Adipose tissue (tissue), 3 donors: ENCODE data around the gene BIN1. TPM values are rescaled to one million over a fixed set of nuclear protein-coding genes. Genes with fewer than 3 reads are reported as not detected.

ENCODE experiments used
- H3K27ac ChIP-seq: one replicate; pipeline ENCODE4 v1.5.1; 2013; ENCODE audit warnings: low read depth, low read length
- WGBS, 3 donors: extraction: QIAGEN DNeasy Blood & Tissue Kit; methylation state at CpG; one replicate each; pipeline ENCODE4 v1.1.7; 2013; 5-methylcytosine and 5-hydroxymethylcytosine counted together
- polyA plus RNA-seq, 3 donors: library from polyadenylated mRNA; stranded (reverse); fragments of 200-250 nt; gene quantifications; one replicate each; pipeline ENCODE4 v1.2.3, GENCODE V29; 2013
- donor health status: healthy with polysubstance abuse.
- donor health status: Bipolar disorder and iron deficiency.
- donor health status: healthy.

BIN1 gene
- polyA plus RNA-seq, 3 donors: 20.9 to 94.1 (median 78.8) TPM

DNA sequence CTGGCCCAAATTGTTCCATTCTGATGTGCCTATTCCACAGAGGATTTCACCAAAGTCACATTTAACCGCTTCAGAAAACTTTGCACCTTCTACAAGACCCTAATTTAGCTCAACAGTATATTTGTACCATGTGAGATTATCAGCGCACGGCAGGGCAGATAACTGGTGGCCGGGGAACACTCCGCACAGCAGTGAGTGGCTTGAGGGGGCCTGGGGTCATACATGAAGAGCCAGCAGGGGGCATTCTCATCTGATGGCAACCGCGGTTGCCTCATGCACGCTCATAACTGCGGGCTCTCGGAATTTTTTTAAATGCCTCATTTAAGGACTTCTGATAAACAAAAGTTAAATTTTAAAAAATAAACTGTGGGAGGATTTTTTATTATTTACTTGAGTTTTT lies 84.1 kb downstream of the BIN1 start:
- 96 to 97% (median 96%) methylated on average over 10 of the region's 10 CpGs for WGBS, 3 donors
- no peak overlapping the region for H3K27ac ChIP-seq

DNA sequence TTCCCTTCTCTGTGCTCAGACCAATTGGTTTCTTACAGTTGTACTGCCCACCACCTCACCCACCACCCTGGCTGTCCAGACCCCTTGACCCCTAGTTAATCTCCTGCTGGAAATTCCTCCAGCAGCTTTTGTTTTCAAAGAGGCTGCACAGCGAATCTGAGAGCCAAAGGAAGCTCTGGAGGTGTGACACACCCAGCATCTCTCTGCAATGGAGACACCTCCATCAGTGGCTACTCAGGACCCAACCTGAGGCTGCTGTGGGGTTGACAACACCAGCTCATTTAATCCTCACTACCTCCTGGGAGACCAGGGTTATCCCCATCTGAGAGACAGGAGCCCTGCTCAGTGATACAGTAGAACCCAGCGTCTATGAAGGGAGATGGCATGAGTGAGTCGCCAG lies 86.4 kb downstream of the BIN1 start:
- 66 to 79% (median 78%) methylated on average over 3 of the region's 3 CpGs for WGBS, 3 donors
- H3K27ac ChIP-seq: no peak overlapping the region

DNA sequence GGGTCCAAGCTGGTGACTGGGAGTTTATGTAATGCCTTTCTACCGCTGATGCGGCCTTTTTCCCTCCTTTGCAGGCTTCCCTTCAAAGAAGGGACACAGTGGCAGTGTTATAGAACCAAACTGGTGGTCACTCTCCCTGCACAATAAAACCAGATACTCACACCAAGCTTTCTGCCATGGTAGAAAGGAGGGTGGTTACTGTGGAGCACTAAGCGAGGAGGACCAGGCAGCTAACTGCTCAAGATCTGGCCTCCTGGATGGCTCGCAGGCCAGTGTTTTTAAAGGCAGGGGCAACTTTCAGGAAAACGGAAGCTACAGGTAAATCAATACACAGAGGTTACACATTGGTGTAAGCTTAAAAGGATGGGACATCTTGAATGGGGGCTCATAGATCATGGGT lies 89.4 kb downstream of the BIN1 start:
- H3K27ac ChIP-seq: no peak overlapping the region
- WGBS, 3 donors: 89 to 96% (median 95%) methylated on average over 5 of the region's 5 CpGs

DNA sequence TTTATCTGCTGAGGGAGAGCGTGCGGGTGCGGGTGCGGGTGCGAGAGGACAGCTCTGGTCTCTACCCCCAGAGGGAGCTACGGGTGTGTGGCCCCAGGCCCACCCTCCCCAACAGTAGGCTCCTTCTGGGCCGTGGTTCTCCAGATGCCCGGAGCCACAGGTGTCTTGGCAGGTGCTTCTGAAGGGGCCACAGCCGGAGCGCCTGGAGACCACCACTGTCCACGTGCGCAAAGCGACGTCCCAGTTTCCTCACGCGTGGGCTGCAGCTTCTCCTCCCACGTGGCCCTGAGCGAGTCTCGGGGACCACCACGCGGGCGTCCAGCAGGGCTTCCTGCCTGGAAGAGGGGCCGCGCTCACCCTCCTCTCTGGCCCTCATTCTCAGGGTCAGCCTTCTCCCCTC lies 90.6 kb downstream of the BIN1 start:
- 91 to 96% (median 96%) methylated on average over 24 of the region's 24 CpGs for WGBS, 3 donors
- H3K27ac ChIP-seq: no peak overlapping the region

DNA sequence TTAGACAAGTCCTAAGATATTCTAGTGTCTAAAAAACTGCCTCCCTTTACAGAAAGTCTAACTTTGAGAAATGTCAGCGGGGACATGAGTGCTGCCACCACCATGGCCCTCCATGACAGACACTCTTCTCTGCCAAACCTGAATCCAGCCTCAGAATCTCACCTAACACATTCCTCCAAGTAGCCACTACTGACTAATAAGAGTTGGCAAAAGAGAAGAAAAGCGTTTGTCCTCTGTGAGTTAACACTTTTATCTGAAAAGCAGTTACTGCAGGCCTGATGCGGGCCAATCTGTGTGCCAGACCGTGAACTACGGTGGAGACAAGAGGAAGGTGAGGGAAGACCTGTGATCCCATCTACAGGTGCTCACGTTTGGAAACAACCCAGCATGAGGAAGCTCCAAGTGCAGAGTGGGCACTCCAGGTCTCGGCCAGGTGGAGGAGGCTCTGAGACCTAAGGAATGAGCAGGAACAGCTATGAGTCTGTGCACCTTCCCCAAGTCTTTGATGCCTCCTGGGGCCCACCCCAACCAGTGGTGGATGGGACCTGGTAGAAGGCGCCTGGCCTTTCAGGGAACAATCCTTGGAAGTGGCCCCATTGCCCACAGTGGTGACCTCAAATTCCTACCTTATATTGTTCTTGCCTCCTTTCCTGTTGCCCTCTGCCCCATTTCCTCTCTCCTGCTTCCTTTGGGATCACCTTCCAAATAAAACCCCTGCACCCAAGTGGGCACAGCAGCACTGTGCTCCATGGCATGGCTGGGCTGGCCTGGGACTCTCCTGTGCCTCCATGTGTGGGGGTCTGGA lies 91.6 kb downstream of the BIN1 start:
- no peak overlapping the region for H3K27ac ChIP-seq
- WGBS, 3 donors: 84 to 92% (median 91%) methylated on average over 8 of the region's 8 CpGs

DNA sequence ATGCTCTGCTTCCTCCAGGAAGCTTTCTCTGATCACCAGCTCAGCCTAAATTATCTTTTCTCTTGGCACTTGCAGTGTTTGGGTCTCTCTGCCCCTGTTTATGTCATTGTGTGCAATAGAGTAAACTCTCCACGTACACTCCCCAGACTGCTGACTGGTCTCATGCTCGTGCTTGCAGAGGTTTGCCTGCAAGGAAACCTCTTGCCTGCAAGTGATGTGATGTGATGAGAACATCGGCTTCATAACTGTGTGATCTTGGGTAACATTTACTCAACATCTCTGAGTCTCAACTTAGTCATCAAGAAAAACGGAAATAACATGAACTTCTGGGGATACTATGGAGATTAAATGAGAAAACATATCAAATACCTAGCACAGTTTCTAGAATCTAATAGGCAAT lies 92.3 kb downstream of the BIN1 start:
- WGBS, 3 donors: 67 to 76% (median 76%) methylated on average over 4 of the region's 4 CpGs
- no peak overlapping the region for H3K27ac ChIP-seq

DNA sequence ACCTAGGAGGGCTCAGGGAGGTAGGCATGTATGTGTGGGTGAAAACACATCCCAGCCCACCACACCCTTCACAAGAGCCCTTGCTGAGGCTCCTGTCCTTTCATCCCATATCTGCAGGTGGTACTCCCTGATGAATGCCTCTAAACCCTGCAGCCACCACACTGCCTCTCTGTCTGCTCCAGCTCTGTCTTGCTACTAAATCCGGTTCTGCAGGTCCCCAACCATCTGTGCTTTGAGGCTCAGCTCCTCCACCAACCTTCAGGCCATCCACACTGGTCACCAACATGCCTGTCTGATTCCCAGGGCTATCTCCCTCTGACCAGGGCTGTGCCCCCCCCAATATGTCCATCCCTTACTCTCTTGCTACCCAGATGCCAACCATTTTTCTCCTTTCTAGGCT lies 92.7 kb downstream of the BIN1 start:
- no peak overlapping the region for H3K27ac ChIP-seq
- WGBS, 3 donors: 57 to 88% (median 84%) methylated on average over 1 of the region's 1 CpG

DNA sequence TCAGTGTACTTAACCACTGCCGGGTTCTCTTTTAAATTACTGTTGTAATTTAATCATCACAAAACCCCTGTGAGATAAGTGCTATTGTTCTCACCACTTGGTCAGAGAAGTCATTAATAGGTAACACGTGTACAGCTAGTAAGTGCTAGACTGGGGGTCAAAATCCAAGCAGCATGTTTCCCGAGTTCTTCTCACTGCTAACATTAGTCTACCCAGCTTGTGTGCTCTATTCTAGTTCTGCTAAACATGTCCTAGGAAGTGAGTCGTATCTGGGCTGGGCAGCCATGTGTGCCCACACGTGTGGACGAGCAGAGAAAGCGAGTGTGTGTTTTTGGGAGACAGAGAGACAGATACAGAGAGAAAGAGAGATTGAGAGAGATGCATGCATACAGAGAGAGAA lies 94.1 kb downstream of the BIN1 start:
- WGBS, 3 donors: 48 to 76% (median 66%) methylated on average over 7 of the region's 7 CpGs
- no peak overlapping the region for H3K27ac ChIP-seq

DNA sequence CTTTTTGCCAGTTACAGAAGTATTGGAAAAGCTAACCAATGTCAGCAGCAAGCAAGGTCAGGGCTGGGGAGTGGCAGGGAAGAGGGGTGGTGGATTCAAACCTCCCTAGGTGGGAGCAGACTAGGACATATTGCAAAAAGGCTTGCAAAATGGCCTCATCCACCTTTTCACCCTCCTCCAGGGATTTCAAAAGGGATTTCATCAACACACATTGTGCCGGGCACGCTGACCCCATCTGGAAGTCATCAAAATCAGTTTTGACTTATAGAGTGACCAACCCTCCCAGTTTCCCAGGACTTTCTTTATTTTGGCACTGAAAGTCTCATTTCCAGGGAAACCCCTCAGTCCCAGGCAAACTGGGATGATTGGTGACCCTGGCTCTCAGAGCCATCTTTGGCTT lies 94.7 kb downstream of the BIN1 start:
- WGBS, 3 donors: 47 to 64% (median 54%) methylated on average over 2 of the region's 2 CpGs
- H3K27ac ChIP-seq: no peak overlapping the region

DNA sequence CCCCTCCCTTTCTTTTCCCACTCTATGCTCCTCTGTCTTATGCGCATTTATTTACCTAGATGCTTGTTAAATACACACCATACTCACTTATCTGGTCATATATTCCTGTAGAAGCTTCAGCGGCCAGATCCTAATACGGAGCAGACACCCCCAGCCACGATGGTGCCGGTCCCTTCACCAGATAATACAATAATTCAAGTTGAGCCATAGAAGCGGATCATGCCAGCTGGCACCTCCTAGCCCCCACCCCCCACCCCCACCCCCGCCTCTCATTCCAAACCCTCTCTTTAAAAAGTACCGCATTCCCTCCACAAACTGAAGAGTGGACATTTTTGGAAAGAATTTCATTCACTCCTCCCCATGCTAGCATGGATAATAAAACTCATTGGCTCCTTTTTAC lies 95.2 kb downstream of the BIN1 start:
- H3K27ac ChIP-seq: no peak overlapping the region
- 62 to 77% (median 66%) methylated on average over 8 of the region's 8 CpGs for WGBS, 3 donors

DNA sequence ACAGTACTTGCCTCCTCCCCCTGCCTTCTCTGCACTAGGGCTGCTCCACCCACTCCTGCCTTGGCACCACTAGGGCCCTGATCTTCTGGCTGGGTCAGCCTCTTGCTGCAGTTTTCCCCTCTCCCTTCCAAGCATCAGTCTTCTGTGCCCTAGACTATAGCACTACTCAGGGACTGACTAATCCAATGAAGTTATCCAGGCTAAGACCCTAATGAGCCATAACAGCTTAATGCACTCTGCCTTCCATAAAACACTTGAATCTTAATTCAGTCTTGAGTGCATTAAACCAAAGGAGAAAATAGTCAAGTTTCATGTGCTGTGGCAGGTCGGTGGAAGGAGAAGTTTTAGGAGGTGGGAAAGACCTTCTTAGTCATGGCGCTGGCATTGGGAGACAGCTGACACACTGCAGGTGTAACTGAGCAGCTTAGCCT lies 95.7 kb downstream of the BIN1 start:
- no peak overlapping the region for H3K27ac ChIP-seq
- 45 to 84% (median 58%) methylated on average over 2 of the region's 2 CpGs for WGBS, 3 donors

DNA sequence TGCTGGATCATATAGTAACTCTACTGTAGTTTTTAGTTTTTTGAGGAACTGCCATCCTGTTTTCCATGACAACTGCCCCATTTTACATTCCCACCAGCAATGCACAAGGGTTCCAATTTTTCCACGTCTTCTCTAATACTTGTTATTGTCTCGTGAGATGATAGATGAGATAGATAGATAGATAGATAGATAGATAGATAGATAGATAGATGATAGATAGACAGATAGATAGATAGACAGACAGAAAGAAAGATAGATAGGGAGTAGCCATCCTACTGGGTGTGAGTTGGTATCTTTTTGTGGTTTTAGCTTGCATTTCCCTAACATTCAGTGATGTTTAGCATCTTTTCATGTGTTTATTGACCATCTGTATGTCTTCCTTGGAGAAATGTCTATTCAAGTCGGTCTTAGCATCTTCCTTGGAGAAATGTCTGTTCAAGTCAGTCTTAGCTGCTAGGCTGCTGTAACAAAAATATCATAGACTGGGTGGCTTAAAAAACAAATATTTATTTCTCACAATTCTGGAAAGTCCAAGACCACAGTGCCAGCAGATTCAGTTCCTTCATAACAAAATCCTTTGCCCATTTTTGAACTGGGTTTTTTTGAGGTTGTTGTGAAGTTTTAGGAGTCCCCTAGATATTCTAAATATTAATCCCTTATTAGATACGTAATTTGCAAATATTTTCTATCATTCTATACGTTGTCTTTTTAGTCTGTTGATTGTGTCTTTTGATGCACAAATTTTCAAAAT lies 98.5 kb downstream of the BIN1 start:
- no peak overlapping the region for H3K27ac ChIP-seq
- 75 to 95% (median 94%) methylated on average over 5 of the region's 5 CpGs for WGBS, 3 donors

DNA sequence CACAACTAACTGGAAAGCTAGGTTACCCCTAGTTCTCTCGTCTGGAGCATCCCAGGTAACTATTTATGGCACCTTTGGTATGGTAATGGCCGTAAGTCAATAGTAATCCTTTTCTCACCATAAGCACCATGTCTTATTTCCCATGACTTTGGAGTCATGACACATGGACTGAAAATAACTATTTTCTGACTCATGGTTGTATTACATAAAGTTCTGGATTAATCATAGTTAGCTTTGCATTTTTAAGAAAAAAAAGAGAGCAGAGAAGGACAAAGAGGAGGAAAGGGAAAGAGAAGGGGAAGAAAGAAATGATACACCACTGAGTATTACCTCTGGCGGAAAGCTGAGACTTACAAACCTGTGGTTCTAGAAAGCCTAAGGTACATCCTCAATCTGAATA lies 99.3 kb downstream of the BIN1 start:
- 81 to 85% (median 84%) methylated on average over 3 of the region's 3 CpGs for WGBS, 3 donors
- H3K27ac ChIP-seq: no peak overlapping the region

DNA sequence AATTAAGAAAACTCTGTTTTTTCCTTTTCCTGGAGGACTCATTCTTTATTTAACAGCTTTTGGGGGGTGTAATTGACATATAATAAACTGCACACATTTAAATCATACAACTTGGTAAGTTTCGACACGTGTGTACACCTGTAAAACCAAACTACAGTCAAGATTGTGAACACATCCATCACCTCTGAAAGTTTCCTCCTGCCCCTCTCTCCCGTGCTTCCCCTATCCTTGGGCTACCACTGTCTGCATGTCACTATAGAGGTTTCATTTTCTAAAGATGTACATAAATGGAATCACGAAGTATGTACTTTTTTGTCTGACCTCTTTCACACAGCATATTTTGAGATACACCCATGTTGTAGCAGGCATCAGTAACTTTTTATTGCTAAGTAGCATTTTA lies 100.0 kb downstream of the BIN1 start:
- WGBS, 3 donors: 83 to 84% (median 83%) methylated on average over 4 of the region's 4 CpGs
- no peak overlapping the region for H3K27ac ChIP-seq

DNA sequence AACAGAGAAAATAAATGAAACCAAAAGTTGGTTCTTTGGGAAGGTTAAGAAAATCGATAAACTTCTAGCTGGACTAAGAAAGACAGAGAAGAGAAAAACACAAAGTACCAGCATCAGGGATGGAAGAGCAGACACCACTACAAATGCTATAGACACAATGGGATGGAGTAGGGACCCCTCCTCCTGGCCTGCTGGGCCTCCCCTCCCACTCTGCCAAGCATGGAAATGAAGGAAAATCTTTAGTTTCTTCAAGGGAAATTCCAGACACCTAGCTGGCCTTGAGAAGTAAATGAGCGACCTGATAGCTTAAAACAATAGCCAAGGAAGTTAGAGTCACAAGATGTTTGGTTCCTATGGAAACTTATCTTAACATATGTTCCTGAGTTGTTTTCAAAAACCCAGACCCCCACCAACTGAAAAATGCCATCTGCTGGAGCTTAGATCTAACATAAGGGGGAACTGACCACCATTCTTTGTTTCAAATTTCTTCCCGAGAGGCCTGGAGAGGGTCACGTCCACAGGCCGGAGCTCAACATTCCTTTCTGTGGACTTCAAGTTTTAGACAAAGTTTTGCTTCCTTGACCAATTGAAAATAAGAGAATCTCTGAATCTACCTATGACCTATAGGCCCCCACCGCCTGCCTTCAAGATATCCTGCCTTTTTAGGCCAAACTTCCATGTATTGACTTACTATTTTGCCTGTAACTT lies 101.9 kb downstream of the BIN1 start:
- 85 to 92% (median 87%) methylated on average over 5 to 6 of the region's 6 CpGs for WGBS, 3 donors
- no peak overlapping the region for H3K27ac ChIP-seq

DNA sequence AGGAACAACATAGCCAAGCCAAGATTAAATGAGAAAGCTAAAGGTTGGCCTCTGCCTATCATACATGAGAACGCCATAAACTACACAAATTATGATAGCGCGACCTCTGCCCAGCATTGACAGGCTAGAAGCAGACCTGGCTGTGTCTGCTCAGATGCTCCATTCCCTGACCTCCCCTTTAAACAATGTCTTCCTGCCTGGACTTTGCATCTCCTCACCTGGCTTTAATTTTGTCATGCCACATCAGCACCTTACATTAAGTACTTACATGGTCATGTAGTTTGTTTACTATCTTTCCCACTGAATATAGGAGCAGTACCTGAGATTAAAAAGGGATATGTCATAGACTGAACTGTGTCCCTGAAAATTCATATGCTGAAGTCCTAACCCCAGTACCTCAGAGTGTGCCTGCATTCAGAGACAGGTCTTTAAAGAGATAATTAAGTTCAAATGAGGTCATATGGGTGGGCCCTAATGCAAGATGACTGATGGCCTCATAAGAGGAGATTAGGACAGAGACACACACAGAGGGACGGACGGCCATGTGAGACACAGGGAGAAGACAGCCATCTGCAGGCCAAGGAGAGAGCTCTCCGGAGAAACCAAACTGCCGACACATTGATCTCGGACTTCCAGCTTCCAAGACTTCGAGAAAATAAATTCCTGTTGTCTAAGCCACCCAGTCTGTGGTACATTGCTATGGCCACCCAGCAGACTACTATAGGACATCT lies 103.7 kb downstream of the BIN1 start:
- no peak overlapping the region for H3K27ac ChIP-seq
- 76 to 90% (median 82%) methylated on average over 9 of the region's 9 CpGs for WGBS, 3 donors

DNA sequence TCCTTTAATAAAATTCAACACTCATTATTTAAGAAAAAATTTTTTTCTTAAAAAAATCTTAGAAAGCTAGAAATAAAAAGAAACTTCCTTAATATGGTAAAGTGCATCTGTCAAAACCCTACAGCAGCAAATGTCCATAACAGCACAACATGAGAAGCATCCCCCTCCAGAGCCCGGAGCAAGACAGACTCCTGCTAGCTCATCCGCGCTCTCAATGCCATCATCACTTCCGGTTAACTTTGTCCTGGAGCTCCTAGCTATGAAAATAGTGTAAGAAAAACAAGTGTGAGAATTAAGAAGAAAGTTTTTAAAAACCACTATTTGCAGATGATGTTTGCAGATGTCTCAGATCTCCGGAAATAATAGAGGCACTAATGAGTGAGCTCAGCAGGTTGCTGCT lies 105.2 kb downstream of the BIN1 start:
- WGBS, 3 donors: 69 to 84% (median 70%) methylated on average over 5 of the region's 5 CpGs
- H3K27ac ChIP-seq: no peak overlapping the region

DNA sequence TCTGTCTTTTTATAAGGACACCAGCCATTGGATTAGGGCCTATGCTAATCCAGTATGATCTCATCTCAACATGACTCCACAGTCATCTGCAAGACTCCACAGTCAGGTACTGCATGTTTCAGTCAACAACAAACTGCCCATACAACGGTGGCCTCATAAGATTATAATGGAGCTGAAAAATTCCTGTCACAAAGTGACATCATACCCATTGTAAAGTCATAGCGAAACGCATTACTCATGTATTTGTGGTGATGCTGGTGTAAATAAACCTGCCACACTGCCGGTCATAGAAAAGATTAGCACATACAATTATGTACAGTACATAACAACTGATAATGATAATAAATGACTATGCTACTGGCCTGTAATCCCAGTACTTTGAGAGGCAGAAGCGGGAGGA lies 106.0 kb downstream of the BIN1 start:
- 83 to 93% (median 91%) methylated on average over 5 of the region's 5 CpGs for WGBS, 3 donors
- H3K27ac ChIP-seq: no peak overlapping the region

DNA sequence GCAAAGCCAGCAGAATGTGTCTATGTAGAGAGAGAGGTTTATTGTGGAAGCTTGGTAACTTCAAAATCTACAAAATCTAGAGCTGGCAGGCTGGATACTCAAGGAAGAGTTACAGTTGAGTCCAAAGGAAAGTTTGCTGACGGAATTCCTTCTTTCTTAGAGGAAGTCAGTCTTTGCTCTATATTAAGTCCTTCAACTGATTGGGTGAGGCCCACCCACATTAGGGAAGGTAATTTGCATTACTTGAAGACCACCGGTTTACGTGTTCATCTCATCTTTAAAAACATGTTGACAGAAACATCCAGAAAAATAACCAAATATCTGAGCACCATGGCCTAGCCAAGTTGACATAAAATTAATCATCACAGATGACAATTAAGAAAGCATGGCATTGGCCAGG lies 106.8 kb downstream of the BIN1 start:
- WGBS, 3 donors: 62 to 79% (median 76%) methylated on average over 3 of the region's 3 CpGs
- no peak overlapping the region for H3K27ac ChIP-seq
